SK-N-SH treated with all-trans-retinoic acid at 6 μM for 48 hours (cell line): ENCODE data around the gene CAMTA2.

Experiments used
- ARNTL ChIP-seq: fragments of 450-650 bp; formaldehyde crosslinking; IDR thresholded peaks from 2 replicates; pipeline ENCODE4 v1.5.0; 2020; ENCODE audit warnings: low read depth, mild to moderate bottlenecking, moderate library complexity, borderline replicate concordance
- ESRRG ChIP-seq: fragments of 250-450 bp; sonication (Bioruptor Pico); IDR thresholded peaks from 2 replicates; pipeline ENCODE4 v1.6.1; 2021; ENCODE audit warnings: mild to moderate bottlenecking
- TOX ChIP-seq: fragments of 250-450 bp; sonication (Bioruptor Pico); IDR thresholded peaks from 2 replicates; pipeline ENCODE4 v1.8.0; 2021; ENCODE audit warnings: mild to moderate bottlenecking, moderate library complexity, borderline replicate concordance
- ZC3H10 ChIP-seq: fragments of 250-450 bp; sonication (Bioruptor Pico); IDR thresholded peaks from 2 replicates; pipeline ENCODE4 v1.5.1; 2021; ENCODE audit warnings: mild to moderate bottlenecking, moderate library complexity
- ZFP3 ChIP-seq: fragments of 250-450 bp; sonication (Bioruptor Pico); IDR thresholded peaks from 2 replicates; pipeline ENCODE4 v1.5.0; 2020; ENCODE audit warnings: mild to moderate bottlenecking, moderate library complexity
- ZNF565 ChIP-seq: fragments of 450-650 bp; formaldehyde crosslinking; conservative IDR thresholded peaks from 2 replicates; pipeline ENCODE4 v1.5.0; 2020; ENCODE audit warnings: low read depth, mild to moderate bottlenecking, moderate library complexity
- ZNF70 ChIP-seq: fragments of 450-650 bp; formaldehyde crosslinking; IDR thresholded peaks from 2 replicates; pipeline ENCODE4 v1.5.0; 2020; ENCODE audit warnings: mild to moderate bottlenecking, moderate library complexity
- ZNF8 ChIP-seq: fragments of 450-650 bp; formaldehyde crosslinking; IDR thresholded peaks from 2 replicates; pipeline ENCODE4 v1.5.0; 2020; ENCODE audit warnings: mild to moderate bottlenecking, moderate library complexity
- TF ChIP-seq, protein P1 (sequence below): fragments of 250-450 bp; sonication (Bioruptor Pico); IDR thresholded peaks from 2 replicates; pipeline ENCODE4 v1.8.0; 2020; ENCODE audit warnings: mild to moderate bottlenecking, moderate library complexity, borderline replicate concordance
- TF ChIP-seq, protein P2 (sequence below): fragments of 250-450 bp; sonication (Bioruptor Pico); IDR thresholded peaks from 2 replicates; pipeline ENCODE4 v1.5.0; 2020; ENCODE audit warnings: mild to moderate bottlenecking, moderate library complexity
- TF ChIP-seq, protein P3 (sequence below): fragments of 250-450 bp; sonication (Bioruptor Pico); IDR thresholded peaks from 2 replicates; pipeline ENCODE4 v1.8.0; 2021; ENCODE audit warnings: low read depth, mild to moderate bottlenecking, moderate library complexity, borderline replicate concordance

DNA sequence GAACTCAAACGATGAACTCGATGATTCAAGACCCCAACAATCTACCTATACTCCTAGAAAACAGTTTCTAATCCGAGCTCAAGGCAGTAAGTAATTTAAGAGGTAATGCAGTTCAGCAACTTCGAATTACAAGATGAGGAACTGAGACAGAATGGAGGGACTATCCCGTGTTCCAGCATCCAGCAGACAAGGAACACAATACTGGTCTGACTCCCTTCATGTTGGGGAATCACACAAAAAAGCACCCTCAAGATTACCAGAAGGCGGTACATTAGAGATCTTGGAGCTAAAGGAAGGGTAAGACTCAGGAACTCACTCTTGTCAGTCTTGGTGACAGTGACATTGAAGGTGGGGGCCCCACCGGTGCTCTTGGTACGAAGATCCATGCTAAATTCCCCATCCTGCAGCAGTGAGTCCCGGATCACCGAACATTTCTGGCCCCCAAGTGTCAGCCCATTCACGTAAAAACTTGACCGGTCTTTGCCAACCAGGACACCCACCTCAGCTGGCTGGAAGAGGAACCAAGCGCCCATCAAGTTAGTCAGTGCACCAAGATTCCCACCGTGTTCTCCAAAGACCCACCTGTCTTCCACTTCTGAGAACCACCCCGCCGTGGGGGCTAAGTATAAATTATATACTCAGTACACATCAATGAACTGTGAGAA is 41.0 kb downstream of the CAMTA2 start:
- TF ChIP-seq ARNTL, result no peak
- TF ChIP-seq, protein P1, sequence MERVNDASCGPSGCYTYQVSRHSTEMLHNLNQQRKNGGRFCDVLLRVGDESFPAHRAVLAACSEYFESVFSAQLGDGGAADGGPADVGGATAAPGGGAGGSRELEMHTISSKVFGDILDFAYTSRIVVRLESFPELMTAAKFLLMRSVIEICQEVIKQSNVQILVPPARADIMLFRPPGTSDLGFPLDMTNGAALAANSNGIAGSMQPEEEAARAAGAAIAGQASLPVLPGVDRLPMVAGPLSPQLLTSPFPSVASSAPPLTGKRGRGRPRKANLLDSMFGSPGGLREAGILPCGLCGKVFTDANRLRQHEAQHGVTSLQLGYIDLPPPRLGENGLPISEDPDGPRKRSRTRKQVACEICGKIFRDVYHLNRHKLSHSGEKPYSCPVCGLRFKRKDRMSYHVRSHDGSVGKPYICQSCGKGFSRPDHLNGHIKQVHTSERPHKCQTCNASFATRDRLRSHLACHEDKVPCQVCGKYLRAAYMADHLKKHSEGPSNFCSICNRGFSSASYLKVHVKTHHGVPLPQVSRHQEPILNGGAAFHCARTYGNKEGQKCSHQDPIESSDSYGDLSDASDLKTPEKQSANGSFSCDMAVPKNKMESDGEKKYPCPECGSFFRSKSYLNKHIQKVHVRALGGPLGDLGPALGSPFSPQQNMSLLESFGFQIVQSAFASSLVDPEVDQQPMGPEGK (CRISPR knock-in tag), result no peak
- no peak for TF ChIP-seq ESRRG (CRISPR knock-in tag)
- TF ChIP-seq ZFP3 (CRISPR knock-in tag), result no peak
- TF ChIP-seq, protein P2, sequence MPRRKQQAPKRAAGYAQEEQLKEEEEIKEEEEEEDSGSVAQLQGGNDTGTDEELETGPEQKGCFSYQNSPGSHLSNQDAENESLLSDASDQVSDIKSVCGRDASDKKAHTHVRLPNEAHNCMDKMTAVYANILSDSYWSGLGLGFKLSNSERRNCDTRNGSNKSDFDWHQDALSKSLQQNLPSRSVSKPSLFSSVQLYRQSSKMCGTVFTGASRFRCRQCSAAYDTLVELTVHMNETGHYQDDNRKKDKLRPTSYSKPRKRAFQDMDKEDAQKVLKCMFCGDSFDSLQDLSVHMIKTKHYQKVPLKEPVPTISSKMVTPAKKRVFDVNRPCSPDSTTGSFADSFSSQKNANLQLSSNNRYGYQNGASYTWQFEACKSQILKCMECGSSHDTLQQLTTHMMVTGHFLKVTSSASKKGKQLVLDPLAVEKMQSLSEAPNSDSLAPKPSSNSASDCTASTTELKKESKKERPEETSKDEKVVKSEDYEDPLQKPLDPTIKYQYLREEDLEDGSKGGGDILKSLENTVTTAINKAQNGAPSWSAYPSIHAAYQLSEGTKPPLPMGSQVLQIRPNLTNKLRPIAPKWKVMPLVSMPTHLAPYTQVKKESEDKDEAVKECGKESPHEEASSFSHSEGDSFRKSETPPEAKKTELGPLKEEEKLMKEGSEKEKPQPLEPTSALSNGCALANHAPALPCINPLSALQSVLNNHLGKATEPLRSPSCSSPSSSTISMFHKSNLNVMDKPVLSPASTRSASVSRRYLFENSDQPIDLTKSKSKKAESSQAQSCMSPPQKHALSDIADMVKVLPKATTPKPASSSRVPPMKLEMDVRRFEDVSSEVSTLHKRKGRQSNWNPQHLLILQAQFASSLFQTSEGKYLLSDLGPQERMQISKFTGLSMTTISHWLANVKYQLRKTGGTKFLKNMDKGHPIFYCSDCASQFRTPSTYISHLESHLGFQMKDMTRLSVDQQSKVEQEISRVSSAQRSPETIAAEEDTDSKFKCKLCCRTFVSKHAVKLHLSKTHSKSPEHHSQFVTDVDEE (CRISPR knock-in tag), result no peak
- TF ChIP-seq TOX (CRISPR knock-in tag), result no peak
- no peak for TF ChIP-seq ZNF565 (CRISPR knock-in tag)
- no peak for TF ChIP-seq ZNF70 (CRISPR knock-in tag)
- TF ChIP-seq ZC3H10 (CRISPR knock-in tag), result no peak
- TF ChIP-seq, protein P3, sequence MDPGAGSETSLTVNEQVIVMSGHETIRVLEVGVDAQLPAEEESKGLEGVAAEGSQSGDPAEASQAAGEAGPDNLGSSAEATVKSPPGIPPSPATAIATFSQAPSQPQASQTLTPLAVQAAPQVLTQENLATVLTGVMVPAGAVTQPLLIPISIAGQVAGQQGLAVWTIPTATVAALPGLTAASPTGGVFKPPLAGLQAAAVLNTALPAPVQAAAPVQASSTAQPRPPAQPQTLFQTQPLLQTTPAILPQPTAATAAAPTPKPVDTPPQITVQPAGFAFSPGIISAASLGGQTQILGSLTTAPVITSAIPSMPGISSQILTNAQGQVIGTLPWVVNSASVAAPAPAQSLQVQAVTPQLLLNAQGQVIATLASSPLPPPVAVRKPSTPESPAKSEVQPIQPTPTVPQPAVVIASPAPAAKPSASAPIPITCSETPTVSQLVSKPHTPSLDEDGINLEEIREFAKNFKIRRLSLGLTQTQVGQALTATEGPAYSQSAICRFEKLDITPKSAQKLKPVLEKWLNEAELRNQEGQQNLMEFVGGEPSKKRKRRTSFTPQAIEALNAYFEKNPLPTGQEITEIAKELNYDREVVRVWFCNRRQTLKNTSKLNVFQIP (CRISPR knock-in tag), result no peak
- TF ChIP-seq ZNF8, result no peak
